Heart right ventricle (tissue), 16 donors: ENCODE results near the gene DIS3L2. TPM values are rescaled to one million over a fixed set of nuclear protein-coding genes. Genes with fewer than 3 reads are reported as not detected.

ENCODE experiments used
- ATAC-seq, 8 donors: fragments of 200-7000 bp; cut with Tn5 transposase; one replicate each; pipeline ENCODE4 v1.9.1; 2020; ENCODE audit warnings: mild to moderate bottlenecking in 8 of 8, moderate library complexity in 8 of 8, moderate number of reproducible peaks in 1 of 8
- DNase-seq, 2 donors: peaks; one replicate each; pipeline ENCODE4 v3.0.0-alpha.2; 2020
- H3K27ac ChIP-seq, 10 donors: fragments of 200-600 bp; sonication (generic) in 2 of 10; one replicate each; pipeline versions ENCODE4 v1.5.0 to v1.8.0; 2020 to 2022; ENCODE audit warnings: mild to moderate bottlenecking in 3 of 10
- H3K27me3 ChIP-seq, 7 donors: fragments of 200-600 bp; one replicate each; pipeline ENCODE4 v1.8.0; 2021 to 2022; ENCODE audit warnings: mild to moderate bottlenecking in 2 of 7
- H3K36me3 ChIP-seq, 9 donors: fragments of 200-600 bp; sonication (generic) in 1 of 9; one replicate each; pipeline versions ENCODE4 v1.5.0 to v1.8.0; 2020 to 2022; ENCODE audit warnings: mild to moderate bottlenecking in 2 of 9
- H3K4me1 ChIP-seq, 9 donors: fragments of 200-600 bp; sonication (generic) in 1 of 9; one replicate each; pipeline versions ENCODE4 v1.5.0 to v1.8.0; 2020 to 2022; ENCODE audit warnings: mild to moderate bottlenecking in 4 of 9
- H3K4me3 ChIP-seq, 10 donors: fragments of 200-600 bp; sonication (generic) in 2 of 10; one replicate each; pipeline versions ENCODE4 v1.5.0 to v1.8.0; 2020 to 2022; ENCODE audit warnings: mild to moderate bottlenecking in 7 of 10, moderate library complexity in 2 of 10
- H3K9me3 ChIP-seq, 11 donors: fragments of 200-600 bp in 10 of 11; sonication (generic) in 2 of 11; one replicate each; pipeline versions ENCODE4 v1.5.0 to v1.8.0; 2013 to 2022; ENCODE audit warnings: mild to moderate bottlenecking in 2 of 11, control low read depth in 1 of 11, moderate library complexity in 1 of 11
- CTCF ChIP-seq, 9 donors: fragments of 200-600 bp; sonication (generic) in 2 of 9; IDR thresholded peaks; one replicate each; pipeline versions ENCODE4 v1.5.0 to v1.8.0; 2021 to 2022; ENCODE audit warnings: antibody characterized with exemption in 9 of 9, mild to moderate bottlenecking in 5 of 9, moderate library complexity in 1 of 9
- WGBS, 2 donors: extraction: QIAGEN DNeasy Blood & Tissue Kit; methylation state at CpG; one replicate each; pipeline ENCODE4 v1.1.7; 2013; ENCODE audit warnings: inconsistent platforms in 1 of 2; 5-methylcytosine and 5-hydroxymethylcytosine counted together
- intact Hi-C, 10 donors: fragments of 100-400 bp; cut with DNase I; formaldehyde crosslinking; loops; one replicate each; pipeline versions ENCODE4 v1.11.1 to v1.14.2; 2022
- polyA plus RNA-seq, 2 donors: library from polyadenylated mRNA; stranded (reverse); fragments of 200-250 nt; gene quantifications; one replicate each; pipeline ENCODE4 v1.2.3, GENCODE V29; 2013
- total RNA-seq, 10 donors: library from RNA; stranded (reverse); fragmentation: NEBNext Ultra II Directional in 3 of 10; extraction: Animal tissue kit (Norgen Biotek cat#: 25700) in 3 of 10; gene quantifications; one replicate each; pipeline versions ENCODE4 v1.2.1 to v1.2.4, GENCODE V29; 2021 to 2023
- donor health status: Arrhythmogenic right ventricular cardiomyopathy.
- donor health status: ischemic (EF 13 %, LVEDD 7.1; RV severe dilation, severe dysfunction).
- donor health status: healthy with polysubstance abuse.
- donor health status: DM: no; HTN: yes; CAD: no.
- donor health status: DM: no; HTN: no; CAD: no.
- donor health status: ischemic (EF 25% LVEDD 6.9; RV normal size, moderate dysfunction).
- donor health status: ischemic (EF 25% LVEDD 5.7; RV mildly dilated, moderate dysfunction).
- donor health status: healthy.
- donor health status: DM: yes; HTN: yes; CAD: no.
- donor health status: Ischemic cardiomyopathy.
- donor health status: ischemic (EF 35%, LVEDD 5.7; RV mildly dilated, moderate dysfunction).
- donor health status: nonischemic (EF 11% LVEDD 7.7; RV severe dilation, severe dysfunction).
- donor health status: DM: yes; HTN: yes; CAD: no.
- donor health status: PGD.
- donor health status: ischemic (EF 29% LVEDD 5.4; RV normal size, mild dysfunction).
- donor health status: nonischemic (EF 23%, LVEDD 6.1; RV moderate dilation, normal function).

Gene DIS3L2
- total and polyA plus RNA-seq, 12 donors = 9.5 to 24.5 (median 18.5) TPM

- H3K27me3 ChIP-seq = no peaks in the 10 kb centered on the region
- WGBS, 2 donors = 70 to 79% methylated on average over 1 of the region's 1 CpG
- no peaks in the 10 kb centered on the region for H3K9me3 ChIP-seq
- no peak for DNase-seq
- peak in 1 of 8 donors; percentile 88 for ATAC-seq
- intact Hi-C loops = no loop called here
- no peak overlapping the region for H3K4me3 ChIP-seq
- H3K36me3 ChIP-seq = no peaks in the 10 kb centered on the region
- H3K27ac ChIP-seq = no peak overlapping the region
- peaks cover 0 to 25% (median 15%) of the 10 kb centered on the region in 9 donors for H3K4me1 ChIP-seq
- TF ChIP-seq CTCF (IDR thresholded peaks at IDR 0.05) = no peak
Observed at GRCh38 chr2:232075080-232075479, 113.6 kb downstream of the DIS3L2 start.

- ATAC-seq = no peak
- WGBS, 2 donors = 91 to 94% methylated on average over 1 of the region's 1 CpG
- Histone ChIP-seq H3K4me1 (peaks cover 0 to 21% (median 12%) of the 10 kb centered on the region in 9 donors), H3K36me3 (no peaks in the 10 kb centered on the region), H3K9me3 (no peaks in the 10 kb centered on the region), H3K27me3 (no peaks in the 10 kb centered on the region), H3K27ac (no peak overlapping the region), H3K4me3 (no peak overlapping the region)
- DNase-seq = no peak
- intact Hi-C loops = no loop called here
- TF ChIP-seq CTCF (IDR thresholded peaks at IDR 0.05) = no peak
Observed at GRCh38 chr2:232075859-232076258, 114.3 kb downstream of the DIS3L2 start.

DNA sequence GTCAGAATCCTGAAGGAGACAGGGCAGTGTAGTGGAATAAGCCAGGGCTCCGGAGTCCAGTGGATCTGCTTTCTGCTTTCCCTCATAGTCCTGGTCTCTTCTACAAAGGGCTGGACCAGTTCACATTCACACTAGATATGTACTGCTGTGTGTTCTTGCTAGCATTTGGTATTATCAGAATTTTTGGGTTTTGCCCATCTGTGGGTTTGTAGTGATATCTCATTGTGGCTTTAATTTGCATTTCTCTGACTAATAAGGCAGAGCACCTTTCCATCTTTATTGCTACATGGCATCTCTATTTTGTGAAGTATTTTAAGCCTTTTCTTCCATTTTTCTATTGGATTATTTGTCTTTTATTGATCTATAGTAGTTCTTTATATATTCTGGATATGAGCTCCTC is 114.8 kb downstream of the DIS3L2 start:
- Histone ChIP-seq H3K27me3 (no peaks in the 10 kb centered on the region), H3K4me1 (peaks cover 0 to 21% (median 12%) of the 10 kb centered on the region in 9 donors), H3K4me3 (no peak overlapping the region), H3K27ac (no peak overlapping the region), H3K36me3 (no peaks in the 10 kb centered on the region), H3K9me3 (no peaks in the 10 kb centered on the region)
- WGBS, 2 donors = 98 to 100% methylated on average over 1 of the region's 1 CpG
- intact Hi-C loops = no loop called here
- DNase-seq (no peak), ATAC-seq (no peak)
- no peak for TF ChIP-seq CTCF (IDR thresholded peaks at IDR 0.05)

GRCh38 chr2:232076736-232077135 is 115.2 kb downstream of the DIS3L2 start:
- WGBS, 2 donors = 94 to 96% methylated on average over 3 of the region's 3 CpGs
- Histone ChIP-seq H3K9me3 (no peaks in the 10 kb centered on the region), H3K27ac (no peak overlapping the region), H3K4me3 (no peak overlapping the region), H3K27me3 (no peaks in the 10 kb centered on the region), H3K4me1 (peaks cover 0 to 21% (median 12%) of the 10 kb centered on the region in 9 donors), H3K36me3 (no peaks in the 10 kb centered on the region)
- intact Hi-C loops = no loop called here
- ATAC-seq (no peak), DNase-seq (no peak)
- no peak for TF ChIP-seq CTCF (IDR thresholded peaks at IDR 0.05)
